Measurements from ENCODE around the gene ZFYVE26.

The ZFYVE26 gene

DNA sequence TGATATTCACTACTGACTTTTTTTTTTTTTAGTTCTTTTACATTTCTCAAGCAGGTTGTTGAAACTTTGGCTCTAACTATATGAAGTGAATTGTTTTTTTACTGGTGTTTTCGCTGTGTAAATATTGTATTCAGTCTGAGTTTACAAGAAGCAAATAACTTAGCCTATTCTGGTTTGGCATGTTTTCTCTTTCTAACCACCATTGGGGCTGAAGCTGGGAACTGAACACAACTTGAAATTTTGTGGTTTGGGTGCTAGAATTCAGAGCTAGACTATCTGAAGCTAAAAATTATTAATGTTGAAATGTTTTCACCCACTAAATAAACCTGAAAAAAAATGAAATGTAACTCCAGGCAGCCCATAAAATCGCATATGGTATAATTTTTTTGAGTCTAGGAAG lies 40.4 kb upstream of the ZFYVE26 start:
- TF ChIP-seq REST (IDR thresholded peaks at IDR 0.05; ENCODE audit: low read depth), result no peak
- no peak for TF ChIP-seq MAX (IDR thresholded peaks at IDR 0.05)
- TF ChIP-seq EP300 (IDR thresholded peaks at IDR 0.05; ENCODE audit: borderline replicate concordance), result no peak
- no peak for TF ChIP-seq RAD21 (IDR thresholded peaks at IDR 0.05; ENCODE audit: low read depth)
- no peak for TF ChIP-seq CREB1 (IDR thresholded peaks at IDR 0.05; ENCODE audit: low read depth)
- TF ChIP-seq TEAD4 (IDR thresholded peaks at IDR 0.05), result no peak
- TF ChIP-seq CEBPB (IDR thresholded peaks at IDR 0.05), result no peak
- TF ChIP-seq TAF1 (IDR thresholded peaks at IDR 0.05; ENCODE audit: low read depth), result no peak
- no peak for TF ChIP-seq EGR1 (IDR thresholded peaks at IDR 0.05)
- TF ChIP-seq USF1 (IDR thresholded peaks at IDR 0.05), result no peak
- TF ChIP-seq ZBTB7A (IDR thresholded peaks at IDR 0.05; ENCODE audit: low read depth), result no peak
- TF ChIP-seq NFIC (IDR thresholded peaks at IDR 0.05), result no peak
- no peak for TF ChIP-seq YY1 (IDR thresholded peaks at IDR 0.05; ENCODE audit: low read depth)
- no peak for TF ChIP-seq FOXM1 (IDR thresholded peaks at IDR 0.05; ENCODE audit: borderline replicate concordance, low read depth)
- TF ChIP-seq TCF12 (IDR thresholded peaks at IDR 0.05; ENCODE audit: low read depth), result no peak

- no peak for TF ChIP-seq REST (IDR thresholded peaks at IDR 0.05; ENCODE audit: low read depth)
- TF ChIP-seq ZBTB7A (IDR thresholded peaks at IDR 0.05; ENCODE audit: low read depth), result no peak
- TF ChIP-seq MAX (IDR thresholded peaks at IDR 0.05), result no peak
- TF ChIP-seq CEBPB (IDR thresholded peaks at IDR 0.05), result no peak
- TF ChIP-seq TEAD4 (IDR thresholded peaks at IDR 0.05), result no peak
- TF ChIP-seq NFIC (IDR thresholded peaks at IDR 0.05), result no peak
Observed at GRCh38 chr14:67853715-67854114, 37.3 kb upstream of the ZFYVE26 start.

DNA sequence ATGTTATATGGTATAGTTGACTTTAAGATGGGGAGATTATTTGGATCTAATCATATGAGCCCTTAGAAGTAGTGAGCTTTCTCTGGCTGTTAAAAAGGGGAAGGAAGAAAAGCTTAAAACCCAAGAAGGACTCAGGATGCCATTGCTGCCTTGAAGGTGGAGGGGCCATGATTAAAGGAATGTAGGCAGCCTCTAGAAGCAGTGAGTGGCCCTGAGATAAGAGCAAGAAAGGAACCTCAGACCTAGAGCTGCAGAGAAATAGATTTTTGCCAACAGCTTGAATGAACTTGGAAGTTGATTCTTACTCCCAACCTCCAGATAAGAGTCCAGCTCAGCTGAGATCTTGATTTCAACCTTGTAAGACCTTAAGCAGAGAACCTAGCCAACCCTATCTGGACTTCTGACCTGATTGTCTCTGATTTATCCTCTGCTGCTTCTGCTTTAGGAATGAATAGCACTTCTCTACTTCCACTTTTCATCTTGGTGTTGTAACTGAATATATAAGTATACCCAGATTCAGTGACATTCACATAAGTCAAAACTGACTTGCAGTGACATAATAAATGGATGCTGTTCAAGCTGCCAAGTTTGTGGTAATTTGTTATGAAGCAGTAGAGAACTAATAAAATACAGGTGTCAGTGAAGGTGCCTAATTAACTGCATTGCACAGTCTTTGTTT lies 36.7 kb upstream of the ZFYVE26 start:
- TF ChIP-seq RAD21 (IDR thresholded peaks at IDR 0.05; ENCODE audit: low read depth), result no peak
- TF ChIP-seq TCF12 (IDR thresholded peaks at IDR 0.05; ENCODE audit: low read depth), result no peak
- no peak for TF ChIP-seq USF1 (IDR thresholded peaks at IDR 0.05)
- no peak for TF ChIP-seq REST (IDR thresholded peaks at IDR 0.05; ENCODE audit: low read depth)
- no peak for TF ChIP-seq EP300 (IDR thresholded peaks at IDR 0.05; ENCODE audit: borderline replicate concordance)
- no peak for TF ChIP-seq CREB1 (IDR thresholded peaks at IDR 0.05; ENCODE audit: low read depth)
- TF ChIP-seq CEBPB (IDR thresholded peaks at IDR 0.05), result no peak
- TF ChIP-seq FOXM1 (IDR thresholded peaks at IDR 0.05; ENCODE audit: borderline replicate concordance, low read depth), result no peak
- no peak for TF ChIP-seq TEAD4 (IDR thresholded peaks at IDR 0.05)
- TF ChIP-seq NFIC (IDR thresholded peaks at IDR 0.05), result no peak
- TF ChIP-seq YY1 (IDR thresholded peaks at IDR 0.05; ENCODE audit: low read depth), result no peak
- TF ChIP-seq EGR1 (IDR thresholded peaks at IDR 0.05), result no peak
- TF ChIP-seq MAX (IDR thresholded peaks at IDR 0.05), result no peak
- no peak for TF ChIP-seq ZBTB7A (IDR thresholded peaks at IDR 0.05; ENCODE audit: low read depth)
- TF ChIP-seq TAF1 (IDR thresholded peaks at IDR 0.05; ENCODE audit: low read depth), result no peak

- TF ChIP-seq TCF12 (IDR thresholded peaks at IDR 0.05; ENCODE audit: low read depth), result no peak
- no peak for TF ChIP-seq TEAD4 (IDR thresholded peaks at IDR 0.05)
- TF ChIP-seq NFIC (IDR thresholded peaks at IDR 0.05), result no peak
Observed at GRCh38 chr14:67851785-67852410, 35.5 kb upstream of the ZFYVE26 start.

Measured in Ishikawa (cell line).